ENCODE results near the gene ALPI.

DNA sequence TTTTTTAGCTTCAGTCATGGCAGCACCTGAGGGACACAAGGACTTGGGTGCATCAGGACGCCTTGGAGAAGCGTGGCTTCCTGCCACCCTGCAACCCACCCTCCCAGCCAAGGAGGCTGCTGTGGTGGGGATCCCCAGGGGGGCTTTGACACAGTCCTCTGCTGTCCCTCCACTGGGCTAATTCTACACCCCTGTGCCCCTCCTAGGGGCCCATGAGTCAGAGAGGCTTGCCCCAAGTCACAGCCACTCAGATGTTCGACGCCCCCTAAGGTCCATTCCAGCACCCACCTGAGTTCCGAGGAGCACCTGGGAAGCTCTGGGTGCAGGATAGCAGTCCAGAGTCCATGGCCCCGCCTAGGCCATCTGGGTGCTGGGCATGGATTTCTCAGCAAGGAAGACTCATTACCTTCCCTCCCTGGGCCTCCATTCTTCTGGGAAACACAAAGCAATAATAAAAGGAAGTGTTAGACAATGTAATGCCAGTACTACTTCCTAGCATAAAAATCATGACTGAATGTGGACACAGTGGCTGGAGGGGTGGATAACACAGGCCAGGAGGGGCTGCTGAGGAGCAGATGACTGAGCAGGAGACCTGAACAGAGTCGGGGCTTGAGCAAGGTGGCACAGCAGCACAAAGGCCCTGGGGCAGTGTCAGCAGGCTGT, 45.6 kb upstream of the ALPI start:
- TF ChIP-seq POLR2AphosphoS5 (IDR thresholded peaks at IDR 0.05) (no peak), POLR2A (IDR thresholded peaks at IDR 0.05) (no peak)
